Kidney epithelial cell (primary cell): ENCODE data around the gene BTBD9. TPM values are rescaled to one million over a fixed set of nuclear protein-coding genes. Genes with fewer than 3 reads are reported as not detected.

Experiments used
- DNase-seq: peaks from one replicate; pipeline ENCODE4 v3.0.0-alpha.2; 2010; ENCODE audit warnings: low read depth
- H3K27me3 ChIP-seq: 2 replicates; pipeline ENCODE4 v1.6.0; 2011; ENCODE audit warnings: low read length; ENCODE audit not compliant: control insufficient read depth, insufficient read depth
- H3K36me3 ChIP-seq: 2 replicates; pipeline ENCODE4 v1.5.1; 2011; ENCODE audit warnings: low read length; ENCODE audit not compliant: control insufficient read depth, insufficient read depth
- H3K4me3 ChIP-seq: 2 replicates; pipeline ENCODE4 v1.5.1; 2011; ENCODE audit warnings: low read depth, mild to moderate bottlenecking, control low read depth, low read length
- total RNA-seq: library from RNA; depleted of rRNA; stranded (reverse); fragments of >200 nt; gene quantifications from 2 replicates; pipeline ENCODE4 v1.2.3, GENCODE V29; 2015
- TF ChIP-seq, protein P1 (sequence below): IDR thresholded peaks from 2 replicates; pipeline ENCODE4 v1.5.1; 2011; ENCODE audit warnings: mild to moderate bottlenecking, moderate library complexity, low read length, control low read depth, inconsistent platforms; ENCODE audit not compliant: insufficient read depth, poor library complexity, severe bottlenecking

BTBD9 gene
- total RNA-seq, 1 donor from 2014 or later = 7.3 TPM

DNA sequence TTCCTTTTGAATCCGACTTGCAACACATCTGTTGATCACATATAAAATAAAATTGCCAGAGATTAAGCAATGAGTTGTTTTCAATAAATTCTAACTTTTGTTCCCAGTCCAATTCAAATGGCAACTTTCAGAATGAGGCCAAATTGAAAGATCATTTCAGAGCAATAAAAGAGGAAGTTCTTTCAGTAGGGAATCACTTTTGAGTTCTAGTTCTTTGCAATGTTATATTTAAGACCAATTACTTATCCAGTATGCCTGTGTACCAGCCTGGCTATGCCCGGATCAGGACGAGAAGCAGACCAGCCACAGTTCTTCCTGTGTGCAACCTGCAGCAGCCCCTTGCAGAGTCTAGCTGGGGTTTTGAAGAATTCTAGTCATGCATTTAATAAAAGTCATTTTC lies 232.5 kb downstream of the BTBD9 start:
- TF ChIP-seq, protein P1, sequence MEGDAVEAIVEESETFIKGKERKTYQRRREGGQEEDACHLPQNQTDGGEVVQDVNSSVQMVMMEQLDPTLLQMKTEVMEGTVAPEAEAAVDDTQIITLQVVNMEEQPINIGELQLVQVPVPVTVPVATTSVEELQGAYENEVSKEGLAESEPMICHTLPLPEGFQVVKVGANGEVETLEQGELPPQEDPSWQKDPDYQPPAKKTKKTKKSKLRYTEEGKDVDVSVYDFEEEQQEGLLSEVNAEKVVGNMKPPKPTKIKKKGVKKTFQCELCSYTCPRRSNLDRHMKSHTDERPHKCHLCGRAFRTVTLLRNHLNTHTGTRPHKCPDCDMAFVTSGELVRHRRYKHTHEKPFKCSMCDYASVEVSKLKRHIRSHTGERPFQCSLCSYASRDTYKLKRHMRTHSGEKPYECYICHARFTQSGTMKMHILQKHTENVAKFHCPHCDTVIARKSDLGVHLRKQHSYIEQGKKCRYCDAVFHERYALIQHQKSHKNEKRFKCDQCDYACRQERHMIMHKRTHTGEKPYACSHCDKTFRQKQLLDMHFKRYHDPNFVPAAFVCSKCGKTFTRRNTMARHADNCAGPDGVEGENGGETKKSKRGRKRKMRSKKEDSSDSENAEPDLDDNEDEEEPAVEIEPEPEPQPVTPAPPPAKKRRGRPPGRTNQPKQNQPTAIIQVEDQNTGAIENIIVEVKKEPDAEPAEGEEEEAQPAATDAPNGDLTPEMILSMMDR = no peak
- no peak for DNase-seq

GRCh38 chr6:38406096-38406495 lies 233.6 kb downstream of the BTBD9 start:
- Histone ChIP-seq H3K36me3 (no peaks in the 10 kb centered on the region), H3K27me3 (no peaks in the 10 kb centered on the region), H3K4me3 (no peak overlapping the region)
- TF ChIP-seq, protein P1 = no peak
- DNase-seq = no peak

More for the DNA sequence above, 232.5 kb downstream of the BTBD9 start:
- Histone ChIP-seq H3K36me3 (no peaks in the 10 kb centered on the region), H3K27me3 (no peaks in the 10 kb centered on the region), H3K4me3 (no peak overlapping the region)

GRCh38 chr6:38404900-38405556 lies 234.7 kb downstream of the BTBD9 start:
- H3K4me3 ChIP-seq = no peak overlapping the region
- DNase-seq = no peak
- no peaks in the 10 kb centered on the region for H3K36me3 ChIP-seq
- no peaks in the 10 kb centered on the region for H3K27me3 ChIP-seq
- TF ChIP-seq, protein P1 = no peak

GRCh38 chr6:38404355-38404754 lies 235.4 kb downstream of the BTBD9 start:
- no peak for DNase-seq
- no peak overlapping the region for H3K4me3 ChIP-seq
- TF ChIP-seq, protein P1 = no peak

DNA sequence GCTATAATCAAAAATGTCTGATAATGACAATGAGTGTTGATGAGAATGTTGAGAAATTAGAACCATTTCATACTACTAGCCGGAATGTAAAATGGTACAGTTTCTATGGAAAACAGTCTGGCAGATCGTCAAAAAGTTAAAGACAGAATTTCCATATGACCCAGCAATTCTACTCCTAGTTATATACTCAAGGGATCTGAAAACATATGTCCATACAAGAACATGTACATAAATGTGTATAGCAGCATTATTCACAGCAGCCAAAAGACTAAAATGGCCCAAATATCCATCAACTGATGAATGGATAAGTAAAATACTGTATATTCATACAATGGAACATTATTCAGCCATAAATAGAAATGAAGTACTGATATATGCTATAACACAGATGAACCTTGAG lies 236.2 kb downstream of the BTBD9 start:
- no peak for DNase-seq
- Histone ChIP-seq H3K4me3 (no peak overlapping the region), H3K27me3 (no peaks in the 10 kb centered on the region), H3K36me3 (no peaks in the 10 kb centered on the region)
- TF ChIP-seq, protein P1 = no peak

More at GRCh38 chr6:38404355-38404754, 235.4 kb downstream of the BTBD9 start:
- Histone ChIP-seq H3K36me3 (no peaks in the 10 kb centered on the region), H3K27me3 (no peaks in the 10 kb centered on the region)

DNA sequence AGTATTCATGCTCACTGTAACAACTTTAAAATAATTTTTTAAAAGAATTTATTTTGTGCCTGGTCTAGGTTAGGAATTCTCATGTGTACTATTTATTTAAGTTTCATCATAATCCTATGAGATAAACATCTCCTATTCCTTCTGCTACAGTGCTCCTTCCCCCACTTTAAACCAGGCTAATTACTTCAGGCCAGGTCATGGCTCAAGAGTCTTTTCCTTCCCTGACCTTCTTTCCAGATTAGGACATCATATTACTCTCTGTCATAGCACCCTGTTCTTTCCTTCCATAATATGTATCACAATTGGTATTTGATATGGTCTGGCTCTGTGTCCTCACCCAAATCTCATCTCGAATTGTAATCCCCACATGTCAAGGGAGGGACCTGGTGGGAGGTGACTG lies 239.0 kb downstream of the BTBD9 start:
- H3K4me3 ChIP-seq = no peak overlapping the region
- H3K27me3 ChIP-seq = no peaks in the 10 kb centered on the region
- TF ChIP-seq, protein P1 = no peak
- no peak for DNase-seq
- H3K36me3 ChIP-seq = no peaks in the 10 kb centered on the region
